GM21381 (cell line): Measurements from ENCODE around the gene HCAR2.
"Not testable (repeated sequence)": the region's sequence is repeated elsewhere in the genome, so short reads cannot be mapped to it uniquely, and the experiment has no call there.

ENCODE experiments used
- ATAC-seq: cut with Tn5 transposase; IDR thresholded peaks from one replicate; pipeline ENCODE4 v1.9.1; 2021; ENCODE audit warnings: mild to moderate bottlenecking, moderate library complexity; ENCODE audit not compliant: unreplicated experiment

HCAR2 gene

GRCh38 chr12:122721057-122721545 lies 17.9 kb upstream of the HCAR2 start:
- no peak for ATAC-seq

GRCh38 chr12:122716658-122717057 lies 13.5 kb upstream of the HCAR2 start, which contains the start of gene HCAR3:
HCAR3 (minus strand) TSS chr12:122716811; CDS start chr12:122716737, 74 bp downstream.
- ATAC-seq = not testable (repeated sequence)

- ATAC-seq = not testable (repeated sequence)
Measured at GRCh38 chr12:122715211-122715610, 12.1 kb upstream of the HCAR2 start.

DNA sequence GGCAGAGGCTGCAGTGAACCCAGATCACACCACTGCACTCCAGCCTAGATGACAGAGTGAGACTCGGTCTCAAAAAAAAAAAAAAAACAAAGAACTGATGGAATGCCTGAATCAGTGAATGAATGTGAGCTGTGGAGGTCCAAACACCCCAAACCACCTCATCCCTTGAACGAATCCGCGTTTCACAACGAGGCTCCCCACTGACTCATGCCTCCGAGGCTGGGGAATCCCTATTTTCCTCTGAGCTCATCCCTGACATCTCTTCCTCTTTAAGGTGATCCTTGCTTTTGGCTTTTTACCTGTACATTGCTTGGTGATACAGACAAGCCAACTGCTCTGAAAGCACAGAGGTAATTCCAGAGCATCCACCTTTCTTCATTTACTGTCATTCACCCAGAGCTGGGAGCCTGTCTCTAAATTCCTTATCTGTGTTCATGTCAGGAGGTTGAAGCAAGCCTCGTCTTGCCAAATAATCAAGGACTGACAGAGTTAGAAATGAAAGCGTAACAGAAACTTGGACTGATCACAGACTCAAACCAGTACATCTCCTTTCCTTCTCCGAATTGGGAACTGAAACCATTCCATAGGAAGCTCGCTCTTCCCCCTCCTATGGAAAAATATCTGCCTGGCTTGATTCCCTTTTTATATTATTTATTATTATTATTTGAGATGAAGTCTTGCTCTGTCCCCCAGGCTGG lies 10.5 kb upstream of the HCAR2 start:
- not testable (repeated sequence) for ATAC-seq

DNA sequence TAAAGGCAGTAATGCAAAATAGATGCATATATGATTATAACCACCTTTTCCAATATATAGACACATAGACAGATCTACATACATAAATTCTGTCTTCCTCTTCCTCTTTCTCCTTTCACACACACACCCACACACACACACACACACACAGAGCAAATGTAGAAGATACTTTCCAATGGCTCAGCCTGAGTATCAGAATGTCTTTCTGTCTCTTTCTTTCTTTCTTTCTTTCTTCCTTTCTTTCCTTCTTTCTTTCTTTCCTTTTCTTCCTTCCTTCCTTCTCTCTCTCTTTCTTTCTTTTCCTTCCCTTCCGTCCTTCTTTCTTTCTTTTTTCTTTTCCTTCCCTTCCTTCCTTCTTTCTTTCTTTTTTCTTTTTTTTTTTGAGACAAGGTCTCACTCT lies 8.1 kb upstream of the HCAR2 start:
- ATAC-seq = not testable (repeated sequence)

GRCh38 chr12:122710341-122710740 lies 7.2 kb upstream of the HCAR2 start:
- ATAC-seq = not testable (repeated sequence)

GRCh38 chr12:122709287-122709686 lies 6.1 kb upstream of the HCAR2 start:
- ATAC-seq = not testable (repeated sequence)

GRCh38 chr12:122703841-122704240 lies 684 bp upstream of the HCAR2 start:
- ATAC-seq = not testable (repeated sequence)

DNA sequence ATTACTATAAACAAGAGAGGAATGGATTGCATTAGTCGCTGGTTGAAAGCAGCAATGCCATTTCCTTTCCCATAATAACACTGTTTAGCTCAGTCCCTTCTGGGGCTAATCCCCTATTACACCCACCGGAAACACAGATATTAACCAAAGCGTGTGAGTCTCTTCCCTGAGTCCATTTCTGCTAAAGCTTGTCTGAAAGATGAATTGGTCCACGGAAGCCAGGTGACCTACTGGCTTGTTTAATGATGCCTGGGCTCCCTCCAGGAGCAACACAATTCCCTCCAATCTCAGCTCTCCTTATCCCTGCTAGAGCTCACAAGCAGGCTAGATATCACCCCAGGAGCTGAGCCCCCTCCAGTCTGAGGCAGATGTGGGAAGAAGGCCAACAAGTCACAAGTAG lies 1.7 kb downstream of the HCAR2 start:
- not testable (repeated sequence) for ATAC-seq

- not testable (repeated sequence) for ATAC-seq
Measured at GRCh38 chr12:122700038-122700710, 3.0 kb downstream of the HCAR2 start.

DNA sequence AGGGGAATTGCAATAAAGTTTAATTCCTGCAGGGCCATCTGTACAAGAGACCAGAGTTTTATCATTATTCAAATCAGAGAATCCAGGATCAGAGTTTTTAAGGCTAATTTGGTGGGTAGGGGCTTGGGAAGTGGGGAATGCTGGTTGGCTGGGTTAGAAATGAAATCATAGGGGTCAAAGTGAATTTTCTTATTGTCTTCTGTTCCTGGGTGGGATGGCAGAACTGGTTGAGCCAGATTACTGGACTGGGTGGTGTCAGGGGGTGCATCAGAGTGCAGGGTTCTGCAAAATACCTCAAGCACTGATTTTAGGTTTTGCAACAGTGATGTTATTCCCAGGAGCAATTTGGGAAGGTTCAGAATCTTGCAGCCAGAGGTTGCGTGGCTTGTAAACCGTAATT lies 6.2 kb downstream of the HCAR2 start:
- ATAC-seq = not testable (repeated sequence)

DNA sequence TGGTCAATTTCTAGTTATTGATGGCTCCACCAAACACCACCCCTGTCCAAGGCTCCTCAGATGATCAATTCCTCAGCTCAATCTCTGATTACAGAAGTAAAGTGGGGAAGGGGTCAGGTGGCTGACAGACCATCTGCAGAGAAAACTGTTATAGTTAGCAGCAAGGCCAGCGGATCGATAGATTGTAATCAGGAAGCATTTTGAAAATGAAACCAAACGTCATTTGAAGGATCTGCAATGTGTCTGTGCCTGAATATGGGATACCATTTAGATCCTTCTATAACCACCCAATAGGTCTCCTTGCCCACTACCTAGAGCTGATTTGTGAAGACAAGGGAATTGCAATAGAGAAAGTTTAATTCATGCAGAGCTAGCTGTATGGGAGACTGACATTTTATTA lies 11.6 kb downstream of the HCAR2 start:
- ATAC-seq = no peak

DNA sequence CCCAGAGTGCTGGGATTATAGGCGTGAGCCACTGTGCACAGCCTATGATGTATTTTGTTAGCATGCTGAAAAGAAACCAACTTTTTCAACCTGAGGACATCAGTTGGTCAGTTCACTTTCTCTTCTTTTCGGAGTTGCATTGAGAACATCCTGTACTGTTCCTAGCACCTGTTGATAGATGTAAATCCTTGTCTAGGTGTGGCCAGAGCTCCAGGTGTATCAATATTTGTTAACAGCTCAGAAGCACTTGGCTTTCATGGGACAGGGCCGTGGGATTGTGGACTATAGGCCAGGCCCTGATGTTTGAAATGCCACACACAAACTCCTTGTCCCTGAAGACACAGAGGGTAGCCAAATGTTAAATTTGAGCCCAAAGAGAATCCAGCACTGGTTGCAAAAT lies 14.9 kb downstream of the HCAR2 start:
- ATAC-seq = no peak

DNA sequence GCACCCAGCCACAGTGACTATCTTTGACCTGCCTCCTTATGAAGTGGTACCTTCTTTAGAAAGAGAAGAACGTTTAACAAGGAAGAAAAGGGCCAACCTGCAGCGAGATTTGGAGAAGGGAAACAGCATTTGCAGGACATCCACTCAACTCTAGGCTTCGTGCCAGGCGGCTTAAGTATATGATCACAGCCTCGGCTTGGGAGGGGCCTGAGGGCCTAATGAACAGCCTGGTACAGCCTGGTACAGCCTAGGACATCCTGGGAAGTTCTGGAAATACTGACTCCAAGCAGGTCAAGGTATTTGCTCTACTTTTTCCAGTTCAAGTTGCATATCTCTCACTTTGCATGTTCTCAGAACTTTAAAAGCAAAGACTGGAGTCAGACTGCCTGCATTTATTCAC lies 16.1 kb downstream of the HCAR2 start:
- no peak for ATAC-seq

- no peak for ATAC-seq
Measured at GRCh38 chr12:122686538-122686937, 16.6 kb downstream of the HCAR2 start.

- ATAC-seq = no peak
Measured at GRCh38 chr12:122684297-122684813, 18.8 kb downstream of the HCAR2 start.

- no peak for ATAC-seq
Measured at GRCh38 chr12:122681814-122682213, 21.3 kb downstream of the HCAR2 start.

DNA sequence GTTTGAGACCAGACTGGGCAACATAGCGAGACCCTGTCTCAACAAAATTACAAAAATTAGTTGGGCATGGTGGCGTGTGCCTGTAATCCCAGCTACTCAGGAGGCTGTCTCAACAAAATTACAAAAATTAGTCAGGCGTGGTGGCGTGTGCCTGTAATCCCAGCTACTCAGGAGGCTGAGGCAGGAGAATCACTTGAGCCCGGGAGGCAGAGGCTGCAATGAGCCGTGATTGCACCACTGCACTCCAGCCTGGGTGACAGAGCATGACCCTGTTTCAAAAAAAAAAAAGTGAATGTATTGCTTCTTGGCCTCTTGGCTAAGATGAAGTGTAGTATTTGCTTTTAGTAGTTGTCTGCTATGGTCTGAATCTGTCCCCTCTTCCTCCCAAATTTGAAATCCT lies 22.2 kb downstream of the HCAR2 start:
- not testable (repeated sequence) for ATAC-seq

DNA sequence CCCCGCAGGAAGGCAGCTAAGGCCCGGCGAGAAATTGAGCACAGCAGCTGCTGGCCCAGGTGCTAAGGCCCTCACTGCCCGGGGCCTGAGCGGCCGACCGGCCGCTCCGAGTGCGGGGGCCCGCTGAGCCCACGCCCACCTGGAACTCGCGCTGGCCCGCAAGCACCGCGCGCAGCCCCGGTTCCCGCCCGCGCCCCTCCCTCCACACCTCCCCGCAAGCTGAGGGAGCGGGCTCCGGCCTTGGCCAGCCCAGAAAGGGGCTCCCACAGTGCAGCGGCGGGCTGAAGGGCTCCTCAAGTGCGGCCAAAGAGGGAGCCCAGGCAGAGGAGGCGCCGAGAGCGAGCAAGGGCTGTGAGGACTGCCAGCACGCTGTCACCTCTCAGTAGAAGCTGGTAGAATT lies 26.4 kb downstream of the HCAR2 start:
- not testable (repeated sequence) for ATAC-seq

DNA sequence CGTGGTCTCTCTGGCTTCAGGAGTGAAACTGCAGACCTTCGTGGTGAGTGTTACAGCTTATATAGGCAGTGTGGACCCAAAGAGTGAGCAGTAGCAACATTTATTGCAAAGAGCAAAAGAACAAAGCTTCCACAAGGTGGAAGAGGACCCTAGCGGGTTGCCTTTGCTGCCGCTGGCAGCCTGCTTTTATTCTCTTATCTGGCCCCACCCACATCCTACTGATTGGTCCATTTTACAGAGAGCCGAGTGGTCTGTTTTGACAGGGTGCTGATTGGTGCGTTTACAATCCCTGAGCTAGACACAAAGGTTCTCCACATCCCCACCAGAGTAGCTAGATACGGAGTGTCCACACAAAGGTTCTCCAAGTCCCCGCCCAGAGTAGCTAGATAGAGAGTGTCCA lies 27.1 kb downstream of the HCAR2 start:
- not testable (repeated sequence) for ATAC-seq

DNA sequence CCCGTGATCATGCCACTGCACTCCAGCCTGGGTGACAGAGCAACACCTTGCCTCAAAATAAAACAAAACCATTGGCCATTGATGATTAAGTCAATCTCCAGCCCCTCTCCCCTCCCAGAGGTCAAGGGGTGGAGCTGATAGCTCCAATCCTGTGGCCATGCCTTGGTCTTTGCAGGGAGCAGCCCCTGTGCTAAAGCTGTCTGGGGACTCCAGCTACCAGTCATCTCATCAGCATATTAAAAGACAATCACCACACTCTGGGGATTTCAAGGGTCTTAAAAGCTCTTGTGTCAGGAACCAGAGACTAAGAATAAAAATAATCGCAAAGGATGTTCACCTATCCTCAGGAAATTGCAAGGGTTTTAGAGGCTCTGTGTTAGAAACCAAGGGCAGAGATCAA lies 30.6 kb downstream of the HCAR2 start:
- no peak for ATAC-seq
